Gastrocnemius medialis (tissue), 4 donors: ENCODE measurements around the gene DNAJA3. TPM values are rescaled to one million over a fixed set of nuclear protein-coding genes. Genes with fewer than 3 reads are reported as not detected.

ENCODE experiments used
- ATAC-seq, 2 donors: fragments of 150-250 bp; one replicate each; pipeline ENCODE4 v1.9.1; 2016
- DNase-seq, 2 donors: peaks; one replicate each; pipeline ENCODE4 v3.0.0-alpha.2; 2019
- H3K27ac ChIP-seq, 4 donors: fragments of 200-600 bp; sonication (generic); 1 replicate in 1 of 4; 2 replicates in 3 of 4; pipeline ENCODE4 v1.5.1; 2016 to 2018; ENCODE audit warnings: mild to moderate bottlenecking in 2 of 4, moderate library complexity in 1 of 4
- H3K27me3 ChIP-seq, 3 donors: fragments of 200-600 bp; sonication (generic) in 2 of 3; 1 replicate in 1 of 3; 2 replicates in 2 of 3; pipeline versions ENCODE4 v1.5.1 to v1.6.0; 2016 to 2019; ENCODE audit warnings: mild to moderate bottlenecking in 1 of 3, moderate library complexity in 1 of 3
- H3K36me3 ChIP-seq, 2 donors: fragments of 200-600 bp; sonication (generic) in 1 of 2; one replicate each; pipeline ENCODE4 v1.5.1; 2017 to 2018
- H3K4me1 ChIP-seq, 2 donors: fragments of 200-600 bp; sonication (generic) in 1 of 2; one replicate each; pipeline ENCODE4 v1.5.1; 2016 to 2017; ENCODE audit warnings: mild to moderate bottlenecking in 2 of 2
- H3K4me3 ChIP-seq, 4 donors: fragments of 200-600 bp; sonication (generic) in 3 of 4; 1 replicate in 1 of 4; 2 replicates in 3 of 4; pipeline ENCODE4 v1.5.1; 2016 to 2019; ENCODE audit warnings: mild to moderate bottlenecking in 2 of 4
- H3K9me3 ChIP-seq, 3 donors: fragments of 200-600 bp; sonication (generic) in 2 of 3; 1 replicate in 1 of 3; 2 replicates in 2 of 3; pipeline ENCODE4 v1.5.1; 2016 to 2019
- POLR2A ChIP-seq, 2 donors: fragments of 450-650 bp; IDR thresholded peaks; one replicate each; pipeline ENCODE4 v1.6.1; 2017; ENCODE audit warnings: antibody characterized with exemption in 2 of 2, mild to moderate bottlenecking in 2 of 2, moderate library complexity in 2 of 2
- in situ Hi-C, 4 donors: fragments of 200-750 bp; cut with MboI; loops; one replicate each; pipeline versions ENCODE4 v1.15.0 to v1.8.0; 2017; ENCODE audit warnings: low sequenced_read_pairs in 4 of 4
- intact Hi-C: fragments of 100-400 bp; cut with DNase I; formaldehyde crosslinking; loops from one replicate; pipeline ENCODE4 v1.15.1; 2023; ENCODE audit warnings: low total_unique reads
- total RNA-seq, 4 donors: library from RNA; depleted of rRNA; stranded (reverse); fragments of >200 nt; gene quantifications; one replicate each; pipeline versions ENCODE4 v1.1.0 to v1.2.3, GENCODE V29; 2016
- TF ChIP-seq, protein P1 (sequence below), 5 experiments: fragments of 450-650 bp in 3 of 5; fragments of 200-600 bp in 2 of 5; sonication (generic) in 2 of 5; IDR thresholded peaks in 4 of 5; conservative IDR thresholded peaks in 1 of 5; 1 replicate in 4 of 5; 2 replicates in 1 of 5; pipeline ENCODE4 v1.5.1; 2016 to 2019; ENCODE audit warnings: antibody characterized with exemption in 5 of 5, mild to moderate bottlenecking in 3 of 5, moderate library complexity in 3 of 5

DNAJA3 gene
- total RNA-seq, 4 donors from 2014 or later = 94.8 to 114 (median 103) TPM

- Histone ChIP-seq H3K4me1 (no peaks in the 10 kb centered on the region), H3K9me3 (no peaks in the 10 kb centered on the region), H3K27ac (no peak overlapping the region), H3K27me3 (no peaks in the 10 kb centered on the region), H3K36me3 (peaks cover 0 to 6% of the 10 kb centered on the region in 2 donors), H3K4me3 (no peak overlapping the region)
- no peak for DNase-seq
- in situ Hi-C loops = loop anchor here in 2 of 4 donors (5.0 kb wide), 2 partner anchors 37 to 107 kb away; no protein-coding TSS in a partner anchor
- no peak for ATAC-seq
- TF ChIP-seq POLR2A (IDR thresholded peaks at IDR 0.05) = no peak
- TF ChIP-seq, protein P1, sequence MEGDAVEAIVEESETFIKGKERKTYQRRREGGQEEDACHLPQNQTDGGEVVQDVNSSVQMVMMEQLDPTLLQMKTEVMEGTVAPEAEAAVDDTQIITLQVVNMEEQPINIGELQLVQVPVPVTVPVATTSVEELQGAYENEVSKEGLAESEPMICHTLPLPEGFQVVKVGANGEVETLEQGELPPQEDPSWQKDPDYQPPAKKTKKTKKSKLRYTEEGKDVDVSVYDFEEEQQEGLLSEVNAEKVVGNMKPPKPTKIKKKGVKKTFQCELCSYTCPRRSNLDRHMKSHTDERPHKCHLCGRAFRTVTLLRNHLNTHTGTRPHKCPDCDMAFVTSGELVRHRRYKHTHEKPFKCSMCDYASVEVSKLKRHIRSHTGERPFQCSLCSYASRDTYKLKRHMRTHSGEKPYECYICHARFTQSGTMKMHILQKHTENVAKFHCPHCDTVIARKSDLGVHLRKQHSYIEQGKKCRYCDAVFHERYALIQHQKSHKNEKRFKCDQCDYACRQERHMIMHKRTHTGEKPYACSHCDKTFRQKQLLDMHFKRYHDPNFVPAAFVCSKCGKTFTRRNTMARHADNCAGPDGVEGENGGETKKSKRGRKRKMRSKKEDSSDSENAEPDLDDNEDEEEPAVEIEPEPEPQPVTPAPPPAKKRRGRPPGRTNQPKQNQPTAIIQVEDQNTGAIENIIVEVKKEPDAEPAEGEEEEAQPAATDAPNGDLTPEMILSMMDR (IDR thresholded peaks at IDR 0.05 in 4 of 5, conservative IDR thresholded peaks at IDR 0.05 in 1 of 5) = no peak
- intact Hi-C loops = no loop called here
Observed at GRCh38 chr16:4399001-4399730, 26.5 kb upstream of the DNAJA3 start.

GRCh38 chr16:4401094-4401501 lies 24.6 kb upstream of the DNAJA3 start:
- no peak overlapping the region for H3K27ac ChIP-seq
- no peaks in the 10 kb centered on the region for H3K4me1 ChIP-seq
- DNase-seq (no peak), ATAC-seq (no peak)
- intact Hi-C loops = no loop called here
- no peaks in the 10 kb centered on the region for H3K9me3 ChIP-seq
- in situ Hi-C loops = no loop called here
- no peaks in the 10 kb centered on the region for H3K27me3 ChIP-seq
- no peak for TF ChIP-seq POLR2A (IDR thresholded peaks at IDR 0.05)
- TF ChIP-seq, protein P1 (IDR thresholded peaks at IDR 0.05 in 4 of 5, conservative IDR thresholded peaks at IDR 0.05 in 1 of 5) = no peak
- H3K4me3 ChIP-seq = no peak overlapping the region
- H3K36me3 ChIP-seq = peaks cover 0 to 7% of the 10 kb centered on the region in 2 donors

DNA sequence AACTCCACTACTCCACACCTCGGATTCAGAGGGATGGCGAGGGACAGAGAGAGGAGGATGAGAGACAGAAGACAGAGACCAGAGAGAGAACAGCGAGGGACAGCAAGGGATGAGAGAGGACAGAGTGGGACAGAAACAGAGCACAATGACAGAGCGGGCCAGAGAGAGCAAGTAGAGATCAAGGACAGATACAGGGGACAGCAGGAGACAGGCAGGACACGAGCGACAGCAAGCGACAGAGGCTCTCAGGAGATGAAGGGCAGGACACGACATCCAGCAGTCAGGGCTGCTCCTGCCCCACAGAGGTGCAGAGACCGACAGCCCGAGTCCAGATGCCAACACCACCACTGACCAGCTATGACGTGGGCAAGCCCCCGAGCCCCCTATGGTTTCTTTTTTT lies 24.2 kb upstream of the DNAJA3 start:
- H3K27me3 ChIP-seq = no peaks in the 10 kb centered on the region
- DNase-seq (no peak), ATAC-seq (no peak)
- no peaks in the 10 kb centered on the region for H3K4me1 ChIP-seq
- intact Hi-C loops (no loop called here), in situ Hi-C loops (no loop called here)
- H3K9me3 ChIP-seq = no peaks in the 10 kb centered on the region
- no peak overlapping the region for H3K4me3 ChIP-seq
- TF ChIP-seq, protein P1 (IDR thresholded peaks at IDR 0.05 in 4 of 5, conservative IDR thresholded peaks at IDR 0.05 in 1 of 5) = no peak
- TF ChIP-seq POLR2A (IDR thresholded peaks at IDR 0.05) = no peak
- peaks cover 0 to 11% of the 10 kb centered on the region in 2 donors for H3K36me3 ChIP-seq
- no peak overlapping the region for H3K27ac ChIP-seq

DNA sequence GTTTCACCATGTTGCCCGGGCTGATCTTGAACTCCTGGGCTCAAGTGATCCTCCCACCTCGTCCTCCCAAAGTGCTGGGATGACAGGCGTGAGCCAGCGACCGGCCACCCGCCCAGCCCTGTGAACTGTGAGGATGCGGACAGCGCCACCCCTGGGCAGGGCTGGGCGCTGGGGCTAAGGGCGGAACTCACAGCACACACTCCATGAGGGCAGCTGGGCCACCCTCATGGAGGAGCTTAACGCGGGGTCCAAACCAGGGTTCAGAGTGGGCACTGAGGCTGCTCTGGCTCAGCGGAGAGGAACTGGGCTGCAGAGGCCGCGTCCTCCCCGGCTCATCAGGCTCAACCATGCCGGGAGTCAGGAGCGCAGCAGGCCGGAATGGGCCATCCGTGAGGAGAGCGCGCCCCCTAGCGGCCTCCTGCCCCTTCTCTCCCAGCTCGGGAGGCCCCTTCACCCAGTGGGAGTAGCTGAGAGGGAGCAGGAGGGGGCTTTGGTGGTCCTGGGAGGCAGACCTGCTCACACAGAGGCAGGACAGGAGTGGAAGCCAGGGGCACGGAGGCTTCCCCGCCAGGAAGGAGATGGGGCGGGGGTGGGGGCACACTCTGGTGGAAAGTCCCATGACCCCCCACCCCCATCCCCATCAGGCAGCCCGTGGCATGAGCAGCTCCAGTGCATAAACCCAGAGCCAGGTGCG lies 23.1 kb upstream of the DNAJA3 start:
- Histone ChIP-seq H3K27me3 (no peaks in the 10 kb centered on the region), H3K27ac (no peak overlapping the region), H3K9me3 (no peaks in the 10 kb centered on the region), H3K4me1 (no peaks in the 10 kb centered on the region), H3K36me3 (peaks cover 0 to 22% of the 10 kb centered on the region in 2 donors), H3K4me3 (no peak overlapping the region)
- TF ChIP-seq, protein P1 (IDR thresholded peaks at IDR 0.05 in 4 of 5, conservative IDR thresholded peaks at IDR 0.05 in 1 of 5) = peak; percentile 93 to 97 (median 96)
- no peak for TF ChIP-seq POLR2A (IDR thresholded peaks at IDR 0.05)
- DNase-seq (peak; percentile 54 to 71), ATAC-seq (peak; percentile 87 to 98)
- in situ Hi-C loops (no loop called here), intact Hi-C loops (loop anchor here (1.0 kb wide), 2 partner anchors 43 to 114 kb away; no protein-coding TSS in a partner anchor)
